GM19328 (cell line): ENCODE data around the gene SLC10A4.

Experiments used
- ATAC-seq: cut with Tn5 transposase; IDR thresholded peaks from one replicate; pipeline ENCODE4 v1.9.1; 2021; ENCODE audit warnings: mild to moderate bottlenecking, moderate library complexity; ENCODE audit not compliant: unreplicated experiment

The SLC10A4 gene

GRCh38 chr4:48484494-48485168, 1.5 kb downstream of the SLC10A4 start:
- ATAC-seq = no peak

GRCh38 chr4:48489683-48490011, 6.5 kb downstream of the SLC10A4 start:
- ATAC-seq = no peak

GRCh38 chr4:48490012-48490679, 7.0 kb downstream of the SLC10A4 start, which contains the start of gene ZAR1:
TSS of gene ZAR1 (plus strand) at chr4:48490252. CDS start at chr4:48490292, 40 bp downstream.
- no peak for ATAC-seq

GRCh38 chr4:48490680-48491513, 7.8 kb downstream of the SLC10A4 start:
- no peak for ATAC-seq

GRCh38 chr4:48491514-48492176, 8.5 kb downstream of the SLC10A4 start:
- no peak for ATAC-seq

- ATAC-seq = no peak
Observed at GRCh38 chr4:48493452-48494100, 10.4 kb downstream of the SLC10A4 start.

- no peak for ATAC-seq
Observed at GRCh38 chr4:48495941-48496340, 12.8 kb downstream of the SLC10A4 start.

- no peak for ATAC-seq
Observed at GRCh38 chr4:48498895-48499294, 15.8 kb downstream of the SLC10A4 start.

GRCh38 chr4:48499551-48500066, 16.5 kb downstream of the SLC10A4 start:
- ATAC-seq = no peak

- no peak for ATAC-seq
Observed at GRCh38 chr4:48503233-48504025, 20.3 kb downstream of the SLC10A4 start.

- ATAC-seq = no peak
Observed at GRCh38 chr4:48504026-48504330, 20.8 kb downstream of the SLC10A4 start.

- ATAC-seq = no peak
Observed at GRCh38 chr4:48504352-48504751, 21.2 kb downstream of the SLC10A4 start.

- ATAC-seq = no peak
Observed at GRCh38 chr4:48506716-48507115, 23.6 kb downstream of the SLC10A4 start.

GRCh38 chr4:48509543-48509942, 26.4 kb downstream of the SLC10A4 start:
- no peak for ATAC-seq

GRCh38 chr4:48518143-48518542, 35.0 kb downstream of the SLC10A4 start:
- no peak for ATAC-seq

- ATAC-seq = no peak
Observed at GRCh38 chr4:48526406-48526805, 43.3 kb downstream of the SLC10A4 start.

- no peak for ATAC-seq
Observed at GRCh38 chr4:48538358-48538757, 55.2 kb downstream of the SLC10A4 start.
